K562 (cell line): ENCODE measurements around the gene GABARAP. TPM values are rescaled to one million over a fixed set of nuclear protein-coding genes. Genes with fewer than 3 reads are reported as not detected.

Experiments
- ELF4 ChIP-seq: fragments of 450-650 bp; formaldehyde crosslinking; IDR thresholded peaks from 2 replicates; pipeline ENCODE4 v1.4.0; 2022; ENCODE audit warnings: missing genetic modification characterization
- HES1 ChIP-seq: fragments of 450-650 bp; IDR thresholded peaks from 2 replicates; pipeline ENCODE4 v1.6.1; 2016; ENCODE audit warnings: low read depth, mild to moderate bottlenecking, moderate library complexity
- HMG20B ChIP-seq: fragments of 250-450 bp; sonication (Bioruptor Pico); IDR thresholded peaks from 2 replicates; pipeline ENCODE4 v1.5.0; 2021; ENCODE audit warnings: mild to moderate bottlenecking
- KLF13 ChIP-seq: fragments of 450-650 bp; IDR thresholded peaks from 2 replicates; pipeline ENCODE4 v1.6.1; 2016; ENCODE audit warnings: missing genetic modification characterization, low read depth, mild to moderate bottlenecking, missing compliant biosample characterization, moderate library complexity, borderline replicate concordance
- MAFG ChIP-seq: fragments of 450-650 bp; conservative IDR thresholded peaks from 2 replicates; pipeline ENCODE4 v1.6.1; 2016; ENCODE audit warnings: missing genetic modification characterization, missing compliant biosample characterization
- MGA ChIP-seq: fragments of 450-650 bp; IDR thresholded peaks from 2 replicates; pipeline ENCODE4 v1.6.1; 2016; ENCODE audit warnings: mild to moderate bottlenecking, moderate library complexity
- MYNN ChIP-seq, 2 experiments: sonication (generic); formaldehyde crosslinking in 1 of 2; IDR thresholded peaks; 2 replicates each; pipeline versions ENCODE4 v1.5.0 to v1.6.1; 2016 to 2020; ENCODE audit warnings: antibody characterized with exemption in 1 of 2, missing genetic modification reagents in 1 of 2
- NR0B1 ChIP-seq: fragments of 450-650 bp; IDR thresholded peaks from one replicate; pipeline ENCODE4 v1.6.1; 2018; ENCODE audit warnings: mild to moderate bottlenecking, moderate library complexity; ENCODE audit not compliant: partially characterized antibody
- PCBP1 ChIP-seq: fragments of 200-400 bp; formaldehyde crosslinking; IDR thresholded peaks from 2 replicates; pipeline ENCODE4 v1.6.1; 2018; ENCODE audit warnings: mild to moderate bottlenecking, low read depth, low read length; ENCODE audit not compliant: poor library complexity, severe bottlenecking
- POU5F1 ChIP-seq: fragments of 150-350 bp; IDR thresholded peaks from 2 replicates; pipeline ENCODE4 v1.6.1; 2014; ENCODE audit warnings: borderline replicate concordance, low read length, low read depth, mild to moderate bottlenecking; ENCODE audit not compliant: partially characterized antibody
- SAFB2 ChIP-seq: fragments of 200-400 bp; formaldehyde crosslinking; IDR thresholded peaks from 2 replicates; pipeline ENCODE4 v1.6.1; 2018; ENCODE audit warnings: borderline replicate concordance, low read length, low read depth, moderate library complexity; ENCODE audit not compliant: severe bottlenecking
- ZNF133 ChIP-seq: fragments of 250-450 bp; sonication (Bioruptor Pico); IDR thresholded peaks from 2 replicates; pipeline ENCODE4 v1.4.0; 2020; ENCODE audit warnings: mild to moderate bottlenecking
- ZNF695 ChIP-seq: fragments of 450-650 bp; formaldehyde crosslinking; IDR thresholded peaks from 2 replicates; pipeline ENCODE4 v1.4.0; 2020; ENCODE audit warnings: mild to moderate bottlenecking, moderate library complexity
- polyA plus RNA-seq, 8 experiments: library from polyadenylated mRNA; depleted of rRNA in 4 of 8; stranded (reverse) in 5 of 8; unstranded in 3 of 8; fragments of >200 nt; fragmentation: Nextera tagmentation in 2 of 8; fragmentation: Illumina TruSeq in 1 of 8; extraction: Ambion mirVana in 2 of 8; extraction: Trizol in 1 of 8; gene quantifications; 2 replicates each; pipeline versions ENCODE4 v1.2.1 to v1.2.3, GENCODE V29; 2011 to 2014; ENCODE audit warnings: inconsistent platforms in 1 of 8, missing spikeins in 1 of 8
- total RNA-seq, 7 experiments: library from RNA; depleted of rRNA in 6 of 7; stranded (reverse); fragments of >200 nt in 6 of 7; fragmentation: Illumina TruSeq in 2 of 7; extraction: Trizol in 2 of 7; gene quantifications; 2 replicates each; pipeline versions ENCODE4 v1.2.1 to v1.2.3, GENCODE V29; 2011 to 2021; ENCODE audit warnings: low replicate concordance in 1 of 7

The GABARAP gene
- total and polyA plus RNA-seq, 9 of the 15 experiments (the other 6 are each of a cell fraction or from before 2014, with no cell fraction given), result 47.5 to 373 (median 152) TPM

GRCh38 chr17:7234083-7234951, 7.9 kb downstream of the GABARAP start, which contains the start of gene DVL2 (continued):
- no peak for TF ChIP-seq POU5F1
- peak; percentile 95 for TF ChIP-seq ELF4 (CRISPR knock-in tag)
- TF ChIP-seq ZNF695 (CRISPR knock-in tag), result no peak
- no peak for TF ChIP-seq ZNF133 (CRISPR knock-in tag)
- TF ChIP-seq MYNN (IDR thresholded peaks at IDR 0.05), result peak; percentile 91
- no peak for TF ChIP-seq MYNN (CRISPR knock-in tag; IDR thresholded peaks at IDR 0.05)
- TF ChIP-seq NR0B1, result no peak
- no peak for TF ChIP-seq MAFG (tag)
- TF ChIP-seq KLF13 (tag), result peak; percentile 88
- no peak for TF ChIP-seq PCBP1
- TF ChIP-seq HMG20B, result no peak
- no peak for TF ChIP-seq HES1
- TF ChIP-seq MGA, result peak; percentile 77
- TF ChIP-seq SAFB2, result no peak
